GM18907 (cell line): Measurements from ENCODE around the gene NOL7.

Experiments
- ATAC-seq: cut with Tn5 transposase; IDR thresholded peaks from one replicate; pipeline ENCODE4 v1.9.1; 2021; ENCODE audit warnings: mild to moderate bottlenecking, moderate library complexity; ENCODE audit not compliant: unreplicated experiment

NOL7 gene

GRCh38 chr6:13649393-13649792, 34.3 kb downstream of the NOL7 start:
- ATAC-seq: no peak

GRCh38 chr6:13653296-13653695, 38.2 kb downstream of the NOL7 start:
- no peak for ATAC-seq

DNA sequence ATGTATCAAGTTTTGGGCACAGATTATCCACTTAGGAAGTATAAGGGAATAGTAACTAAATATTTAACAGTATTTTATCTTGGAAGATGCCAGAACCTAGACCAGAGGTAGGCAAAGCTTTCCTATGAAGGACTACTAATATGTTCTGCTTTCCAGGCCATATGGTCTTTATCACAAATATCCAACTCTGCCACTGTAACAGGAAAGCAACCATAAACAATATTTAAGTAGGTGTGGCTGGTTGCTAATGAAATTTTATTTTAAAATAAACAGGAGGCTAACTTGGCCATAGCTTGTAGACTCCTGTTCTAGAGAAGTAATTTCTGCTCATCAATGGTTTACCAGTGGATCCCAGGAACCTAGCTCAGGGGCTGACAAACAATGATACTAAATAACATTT, 39.4 kb downstream of the NOL7 start:
- no peak for ATAC-seq

GRCh38 chr6:13655700-13656099, 40.6 kb downstream of the NOL7 start:
- ATAC-seq: no peak

GRCh38 chr6:13660273-13660672, 45.1 kb downstream of the NOL7 start:
- ATAC-seq: no peak

- no peak for ATAC-seq
These were observed 45.8 kb downstream of the NOL7 start for GRCh38 chr6:13660893-13661292.

DNA sequence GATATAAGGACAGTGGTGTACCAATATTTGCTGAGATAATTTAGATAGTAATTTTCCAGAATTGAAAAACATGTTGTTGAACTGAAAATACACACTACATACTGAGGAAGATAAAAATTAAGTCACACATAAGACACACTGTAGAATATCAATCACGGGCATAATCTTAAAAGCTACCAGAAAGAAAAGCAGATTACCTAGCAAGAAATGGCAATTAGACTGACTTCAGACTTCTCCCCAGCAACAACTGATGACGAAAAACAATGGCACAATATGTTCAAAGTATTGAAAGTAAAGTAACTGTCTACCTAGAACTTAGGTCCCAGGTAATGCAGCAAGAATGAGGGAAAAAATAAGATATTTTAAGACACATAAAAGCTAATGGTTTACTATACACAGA, 46.5 kb downstream of the NOL7 start:
- ATAC-seq: no peak

GRCh38 chr6:13662651-13663334, 47.7 kb downstream of the NOL7 start:
- no peak for ATAC-seq

DNA sequence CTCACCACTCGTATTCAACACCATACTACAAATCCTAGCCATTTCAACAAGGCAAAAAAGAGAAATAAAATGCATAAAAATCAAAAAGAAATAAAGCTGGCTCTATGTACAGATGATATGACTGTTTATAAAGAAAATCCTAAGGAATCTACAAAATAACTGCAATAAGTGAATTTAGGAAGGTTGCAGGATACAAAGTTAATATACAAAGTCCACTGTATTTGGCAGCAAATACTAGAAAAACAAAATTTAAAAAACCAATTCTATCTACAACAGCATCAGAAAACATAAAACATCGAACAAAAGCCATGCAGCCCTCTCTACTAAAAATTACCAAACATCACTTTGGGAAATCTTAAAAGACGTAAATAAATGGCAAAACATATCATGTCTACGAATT, 48.9 kb downstream of the NOL7 start:
- ATAC-seq: no peak

DNA sequence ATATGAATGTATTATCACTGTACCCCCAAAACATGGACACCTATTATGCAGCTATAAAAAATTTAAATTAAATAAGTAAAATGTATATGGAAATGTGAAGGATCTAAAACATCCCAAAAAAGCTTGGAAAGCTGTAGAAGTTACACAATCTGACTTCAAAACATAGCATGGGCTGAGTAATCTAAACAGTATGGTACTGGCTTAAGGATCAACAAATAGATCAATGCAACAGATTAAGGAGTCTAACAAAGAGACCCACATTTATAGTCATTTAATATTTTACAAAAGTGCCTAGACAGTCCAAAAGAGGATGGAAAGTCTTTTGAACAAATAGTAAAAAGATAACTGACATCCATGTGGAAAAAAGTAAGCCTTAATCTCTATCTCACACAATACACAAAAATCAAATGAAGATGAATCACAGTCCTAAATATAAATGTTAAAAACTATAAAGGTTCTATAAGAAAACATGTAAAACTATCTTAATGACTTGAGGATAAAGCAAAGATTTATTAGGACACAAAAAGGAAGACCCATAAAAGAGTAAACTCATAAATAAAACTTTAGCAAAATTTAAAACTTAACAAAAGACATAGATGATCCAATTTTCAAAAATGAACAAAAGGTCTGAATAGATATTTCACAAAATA, 49.7 kb downstream of the NOL7 start:
- no peak for ATAC-seq

DNA sequence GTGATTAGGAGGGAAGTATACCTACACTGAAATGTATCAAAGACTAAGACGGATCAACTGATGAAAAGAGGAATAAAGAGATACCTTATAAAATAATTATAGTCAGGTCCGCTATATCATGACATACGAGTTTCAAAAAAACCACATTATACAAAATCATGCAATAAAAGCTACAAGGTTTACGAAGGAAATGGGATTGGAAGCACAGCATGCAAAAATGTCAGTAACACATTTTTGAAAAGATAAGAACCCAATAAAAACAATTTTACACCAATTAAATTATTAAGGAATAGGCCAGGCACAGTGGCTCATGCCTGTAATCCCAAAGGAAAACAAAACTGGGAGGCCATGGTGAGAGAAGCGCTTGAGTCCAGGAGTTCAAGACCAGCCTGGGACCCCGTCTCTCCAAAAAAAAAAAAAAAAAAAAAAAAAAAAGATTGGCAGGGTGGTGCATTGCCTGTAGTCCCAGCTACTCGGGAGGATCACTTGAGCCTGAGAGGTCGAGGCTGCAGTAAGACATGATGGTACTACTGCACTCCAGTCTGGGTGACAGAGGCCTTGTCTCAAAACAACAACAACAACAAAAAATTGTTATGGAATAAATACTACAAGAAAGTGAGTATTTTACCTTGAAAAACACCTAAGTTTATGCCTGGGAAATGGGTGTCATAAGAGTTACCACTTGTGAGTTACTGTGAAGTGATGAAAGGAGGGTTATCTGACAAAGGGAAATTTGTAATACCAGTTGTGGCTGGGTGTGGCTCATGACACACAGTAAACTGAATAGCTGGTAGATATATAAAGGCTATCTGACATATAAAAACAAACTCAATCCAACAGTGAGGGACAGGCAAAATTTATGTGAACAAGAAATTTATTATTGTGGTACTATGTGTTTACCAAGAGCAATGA, 51.3 kb downstream of the NOL7 start:
- ATAC-seq: no peak

GRCh38 chr6:13667655-13668054, 52.5 kb downstream of the NOL7 start:
- ATAC-seq: no peak

DNA sequence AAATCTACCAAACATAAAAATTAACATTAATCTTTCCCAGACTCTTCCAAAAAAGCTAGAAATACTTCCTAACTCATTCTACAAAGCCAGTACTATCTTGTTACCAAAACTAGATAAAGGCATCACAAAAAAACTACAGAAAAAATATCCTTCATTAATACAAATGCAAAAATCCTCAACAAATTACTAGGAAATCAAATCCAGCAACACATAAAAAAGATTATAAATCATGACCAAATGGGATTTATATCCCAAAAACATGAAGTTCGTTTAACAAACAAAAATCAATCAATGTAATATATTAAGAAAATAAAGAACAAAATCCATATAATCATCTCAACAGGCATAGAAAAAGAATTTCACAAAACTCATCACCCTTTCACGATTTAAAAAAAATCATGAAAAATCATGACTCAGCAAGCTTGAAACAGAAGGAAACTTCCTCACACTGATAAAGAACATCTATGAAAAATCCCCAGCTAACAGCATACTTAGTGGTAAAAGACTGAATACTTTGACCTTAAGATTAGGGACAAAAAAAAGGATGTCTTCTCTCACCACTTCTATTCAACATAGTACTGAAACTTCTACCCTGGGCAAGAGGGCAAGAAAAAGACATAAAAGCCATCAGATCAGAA, 53.3 kb downstream of the NOL7 start:
- ATAC-seq: no peak

DNA sequence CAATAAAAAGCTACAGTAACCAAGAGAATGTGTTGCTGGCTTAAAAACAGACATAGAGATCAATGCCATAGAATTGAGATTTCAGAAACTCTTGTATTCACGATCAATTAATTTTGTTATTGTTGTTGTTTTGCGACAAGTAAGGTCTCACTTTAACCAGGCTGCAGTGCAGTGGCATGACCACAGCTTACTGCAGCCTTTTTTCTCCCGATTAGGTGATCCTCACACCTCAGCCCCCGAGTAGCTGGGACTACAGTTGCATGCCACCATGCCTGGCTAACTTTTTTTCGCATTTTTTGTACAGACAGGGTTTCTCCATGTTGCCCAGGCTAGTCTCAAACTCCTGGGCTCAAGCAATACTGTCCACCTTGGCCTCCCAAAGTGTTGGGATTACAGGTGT, 54.3 kb downstream of the NOL7 start:
- ATAC-seq: no peak
